Type B pancreatic cell (in vitro differentiated cells): ENCODE results near the gene TRIO. TPM values are rescaled to one million over a fixed set of nuclear protein-coding genes. Genes with fewer than 3 reads are reported as not detected.

ENCODE experiments used
- DNase-seq: peaks from one replicate; pipeline ENCODE4 v3.0.0; 2021; ENCODE audit warnings: mixed read lengths; ENCODE audit not compliant: unreplicated experiment; ENCODE audit errors: extremely low spot score
- H3K27ac Mint-ChIP-seq: 2 replicates; pipeline ENCODE4 v1.8.0; 2021; ENCODE audit warnings: mild to moderate bottlenecking, mixed read lengths
- H3K27me3 Mint-ChIP-seq: 2 replicates; pipeline ENCODE4 v1.8.0; 2021; ENCODE audit warnings: mixed read lengths
- H3K36me3 Mint-ChIP-seq: 2 replicates; pipeline ENCODE4 v1.8.0; 2021; ENCODE audit warnings: mixed read lengths
- H3K4me1 Mint-ChIP-seq: one replicate; pipeline ENCODE4 v1.8.0; 2021; ENCODE audit warnings: mixed read lengths; ENCODE audit not compliant: unreplicated experiment
- H3K4me3 Mint-ChIP-seq: 2 replicates; pipeline ENCODE4 v1.8.0; 2021; ENCODE audit warnings: mild to moderate bottlenecking, mixed read lengths
- H3K9me3 Mint-ChIP-seq: 2 replicates; pipeline ENCODE4 v1.8.0; 2021; ENCODE audit warnings: mixed read lengths
- total RNA-seq: library from RNA; stranded (reverse); gene quantifications from 2 replicates; pipeline ENCODE4 v1.2.1, GENCODE V29; 2021; ENCODE audit warnings: low replicate concordance
- TF ChIP-seq, protein P1 (sequence below): fragments of 200-600 bp; sonication (generic); conservative IDR thresholded peaks from 2 replicates; pipeline ENCODE4 v1.5.0; 2021; ENCODE audit warnings: antibody characterized with exemption, mild to moderate bottlenecking

TRIO gene
- total RNA-seq, 1 donor from 2014 or later = 145 TPM

DNA sequence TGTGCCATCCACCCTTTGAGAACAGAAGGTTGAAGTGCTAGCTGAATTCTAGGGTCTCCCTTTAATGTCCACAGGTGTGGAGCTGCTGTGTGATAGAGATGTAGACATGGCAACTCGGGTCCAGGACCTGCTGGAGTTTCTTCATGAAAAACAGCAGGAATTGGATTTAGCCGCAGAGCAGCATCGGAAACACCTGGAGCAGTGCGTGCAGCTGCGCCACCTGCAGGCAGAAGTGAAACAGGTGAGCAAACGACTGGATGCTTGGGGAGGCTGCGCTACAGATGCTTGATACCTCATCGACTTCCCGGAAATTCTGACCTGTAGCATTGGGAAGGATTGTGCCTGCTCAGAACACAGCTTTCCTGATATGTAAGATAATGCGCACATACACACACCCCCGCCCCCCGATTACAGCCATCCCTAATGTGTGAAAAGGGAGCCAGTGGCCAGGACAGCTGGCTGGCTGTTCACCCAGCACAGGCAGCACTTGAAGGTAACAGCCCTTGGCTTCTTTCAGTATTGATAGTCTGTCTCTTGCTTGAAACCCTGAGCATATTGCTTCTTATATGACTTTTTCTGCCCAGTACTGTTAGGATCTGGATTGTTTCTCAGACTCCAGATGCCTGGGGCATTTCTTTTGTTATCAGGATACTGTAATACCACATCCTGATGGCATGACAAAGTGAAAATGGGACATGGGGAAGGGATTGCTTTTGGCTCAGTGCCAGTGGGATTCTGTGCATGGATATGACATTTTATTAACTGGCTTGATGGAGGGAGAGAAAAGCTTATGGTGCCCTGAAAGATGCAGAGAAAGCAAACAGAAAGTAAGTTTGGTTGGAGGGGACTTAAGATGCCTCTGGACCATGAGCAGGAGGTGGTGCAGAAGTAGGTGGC is 221.7 kb downstream of the TRIO start:
- Mint-ChIP-seq H3K4me3 (no peak overlapping the region), H3K36me3 (peaks cover 31% of the 10 kb centered on the region), H3K4me1 (no peaks in the 10 kb centered on the region), H3K9me3 (no peaks in the 10 kb centered on the region), H3K27ac (no peak overlapping the region), H3K27me3 (no peaks in the 10 kb centered on the region)
- no peak for DNase-seq
- TF ChIP-seq, protein P1, sequence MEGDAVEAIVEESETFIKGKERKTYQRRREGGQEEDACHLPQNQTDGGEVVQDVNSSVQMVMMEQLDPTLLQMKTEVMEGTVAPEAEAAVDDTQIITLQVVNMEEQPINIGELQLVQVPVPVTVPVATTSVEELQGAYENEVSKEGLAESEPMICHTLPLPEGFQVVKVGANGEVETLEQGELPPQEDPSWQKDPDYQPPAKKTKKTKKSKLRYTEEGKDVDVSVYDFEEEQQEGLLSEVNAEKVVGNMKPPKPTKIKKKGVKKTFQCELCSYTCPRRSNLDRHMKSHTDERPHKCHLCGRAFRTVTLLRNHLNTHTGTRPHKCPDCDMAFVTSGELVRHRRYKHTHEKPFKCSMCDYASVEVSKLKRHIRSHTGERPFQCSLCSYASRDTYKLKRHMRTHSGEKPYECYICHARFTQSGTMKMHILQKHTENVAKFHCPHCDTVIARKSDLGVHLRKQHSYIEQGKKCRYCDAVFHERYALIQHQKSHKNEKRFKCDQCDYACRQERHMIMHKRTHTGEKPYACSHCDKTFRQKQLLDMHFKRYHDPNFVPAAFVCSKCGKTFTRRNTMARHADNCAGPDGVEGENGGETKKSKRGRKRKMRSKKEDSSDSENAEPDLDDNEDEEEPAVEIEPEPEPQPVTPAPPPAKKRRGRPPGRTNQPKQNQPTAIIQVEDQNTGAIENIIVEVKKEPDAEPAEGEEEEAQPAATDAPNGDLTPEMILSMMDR = peak; percentile 60

GRCh38 chr5:14365831-14366430 is 222.8 kb downstream of the TRIO start:
- Mint-ChIP-seq H3K36me3 (peaks cover 28% of the 10 kb centered on the region), H3K4me1 (no peaks in the 10 kb centered on the region), H3K9me3 (no peaks in the 10 kb centered on the region), H3K4me3 (no peak overlapping the region), H3K27ac (no peak overlapping the region), H3K27me3 (no peaks in the 10 kb centered on the region)
- no peak for DNase-seq
- TF ChIP-seq, protein P1 = no peak

DNA sequence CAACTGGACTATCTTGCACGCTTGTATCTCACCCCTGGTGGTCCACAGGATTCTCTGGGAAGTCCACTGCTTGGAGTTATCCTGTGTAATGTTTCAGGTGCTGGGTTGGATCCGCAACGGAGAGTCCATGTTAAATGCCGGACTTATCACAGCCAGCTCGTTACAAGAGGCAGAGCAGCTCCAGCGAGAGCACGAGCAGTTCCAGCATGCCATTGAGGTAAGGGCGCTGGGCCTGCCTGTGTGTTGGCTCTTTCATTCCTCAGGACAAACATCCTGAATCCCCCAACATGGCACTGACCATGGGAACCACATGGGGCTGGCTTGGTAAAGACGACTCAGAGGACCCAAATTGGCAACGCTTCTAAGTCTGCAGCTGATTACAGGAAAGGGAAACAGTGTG is 223.6 kb downstream of the TRIO start:
- no peak overlapping the region for H3K4me3 Mint-ChIP-seq
- peaks cover 24% of the 10 kb centered on the region for H3K36me3 Mint-ChIP-seq
- H3K4me1 Mint-ChIP-seq = no peaks in the 10 kb centered on the region
- H3K9me3 Mint-ChIP-seq = no peaks in the 10 kb centered on the region
- DNase-seq = no peak
- no peak overlapping the region for H3K27ac Mint-ChIP-seq
- TF ChIP-seq, protein P1 = no peak
- no peaks in the 10 kb centered on the region for H3K27me3 Mint-ChIP-seq

DNA sequence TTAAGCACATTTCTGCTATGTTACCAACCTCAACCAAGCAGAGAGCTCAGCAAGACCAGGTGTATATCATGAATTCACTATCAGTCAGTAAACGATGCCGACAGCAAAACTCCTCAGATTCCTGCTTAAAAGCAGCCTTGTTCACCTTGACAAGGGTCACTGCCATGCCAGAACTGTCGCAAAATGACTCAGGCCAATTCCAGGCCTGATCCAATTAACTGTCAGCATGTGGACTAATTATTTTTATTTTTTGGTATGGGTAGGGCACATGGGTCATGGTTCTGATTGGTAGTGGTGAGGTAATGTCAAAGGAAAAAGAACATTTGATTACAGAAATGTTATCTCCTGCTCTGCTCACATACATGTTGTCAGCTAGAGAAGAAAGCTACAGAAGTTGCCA is 224.2 kb downstream of the TRIO start:
- H3K9me3 Mint-ChIP-seq = no peaks in the 10 kb centered on the region
- no peak overlapping the region for H3K4me3 Mint-ChIP-seq
- no peaks in the 10 kb centered on the region for H3K4me1 Mint-ChIP-seq
- no peak overlapping the region for H3K27ac Mint-ChIP-seq
- peaks cover 24% of the 10 kb centered on the region for H3K36me3 Mint-ChIP-seq
- TF ChIP-seq, protein P1 = no peak
- DNase-seq = no peak
- H3K27me3 Mint-ChIP-seq = no peaks in the 10 kb centered on the region

- Mint-ChIP-seq H3K36me3 (peaks cover 24% of the 10 kb centered on the region), H3K4me3 (no peak overlapping the region), H3K27ac (no peak overlapping the region), H3K27me3 (no peaks in the 10 kb centered on the region), H3K9me3 (no peaks in the 10 kb centered on the region), H3K4me1 (no peaks in the 10 kb centered on the region)
- DNase-seq = no peak
- TF ChIP-seq, protein P1 = no peak
Measured at GRCh38 chr5:14369780-14370179, 226.6 kb downstream of the TRIO start.
